Activated T-cell treated with anti-CD3 and anti-CD28 coated beads, Interleukin-2, amount 50 U/mL, for 72 hours (primary cell): Measurements from ENCODE around the gene AVPR1B. TPM values are rescaled to one million over a fixed set of nuclear protein-coding genes. Genes with fewer than 3 reads are reported as not detected.
A peak's percentile ranks its signal among the peaks of the same experiment; 100 is the strongest.

Experiments used
- ATAC-seq, 2 donors: fragments of 150-1000 bp; cut with Tn5 transposase; replicated peaks in 1 of 2; 2 replicates each; pipeline ENCODE4 v1.10.0; 2021; ENCODE audit warnings: moderate library complexity in 2 of 2, mild to moderate bottlenecking in 1 of 2
- DNase-seq, 2 donors: peaks; one replicate each; pipeline ENCODE4 v3.0.0; 2021 to 2022; ENCODE audit warnings: mixed read lengths in 1 of 2
- H3K27ac Mint-ChIP-seq: one replicate; pipeline ENCODE4 v1.8.0; 2022; ENCODE audit warnings: mild to moderate bottlenecking, moderate library complexity, mixed read lengths
- H3K27me3 Mint-ChIP-seq: one replicate; pipeline ENCODE4 v1.8.0; 2022; ENCODE audit warnings: low read depth, mixed read lengths
- H3K36me3 Mint-ChIP-seq, 2 donors: one replicate each; pipeline ENCODE4 v1.8.0; 2022; ENCODE audit warnings: mixed read lengths in 2 of 2, mild to moderate bottlenecking in 1 of 2; ENCODE audit not compliant: insufficient read depth in 2 of 2
- H3K4me1 Mint-ChIP-seq: one replicate; pipeline ENCODE4 v1.8.0; 2022; ENCODE audit warnings: low read depth, mixed read lengths
- H3K4me3 Mint-ChIP-seq, 2 donors: one replicate each; pipeline ENCODE4 v1.8.0; 2022; ENCODE audit warnings: mild to moderate bottlenecking in 2 of 2, mixed read lengths in 2 of 2, moderate library complexity in 2 of 2
- H3K9me3 Mint-ChIP-seq, 2 donors: one replicate each; pipeline ENCODE4 v1.8.0; 2022; ENCODE audit warnings: mixed read lengths in 2 of 2
- total RNA-seq, 2 donors: library from RNA; stranded (reverse); gene quantifications; one replicate each; pipeline ENCODE4 v1.2.3, GENCODE V29; 2022

The AVPR1B gene
- total RNA-seq, 2 donors from 2014 or later: not detected

GRCh38 chr1:206083750-206084149, 33.4 kb downstream of the AVPR1B start:
- ATAC-seq (no peak), DNase-seq (no peak)
- H3K4me3 Mint-ChIP-seq: no peak overlapping the region
- H3K9me3 Mint-ChIP-seq: no peaks in the 10 kb centered on the region
- peaks cover 25% of the 10 kb centered on the region for H3K4me1 Mint-ChIP-seq
- H3K27ac Mint-ChIP-seq: no peak overlapping the region
- no peaks in the 10 kb centered on the region for H3K36me3 Mint-ChIP-seq
- H3K27me3 Mint-ChIP-seq: peaks cover 5% of the 10 kb centered on the region

- Mint-ChIP-seq H3K36me3 (no peaks in the 10 kb centered on the region), H3K27me3 (peaks cover 5% of the 10 kb centered on the region), H3K4me1 (peaks cover 25% of the 10 kb centered on the region), H3K4me3 (no peak overlapping the region), H3K27ac (no peak overlapping the region), H3K9me3 (no peaks in the 10 kb centered on the region)
- DNase-seq: no peak
- no peak for ATAC-seq
These were observed 34.1 kb downstream of the AVPR1B start for GRCh38 chr1:206082831-206083695.

GRCh38 chr1:206081856-206082255, 35.3 kb downstream of the AVPR1B start:
- Mint-ChIP-seq H3K36me3 (no peaks in the 10 kb centered on the region), H3K27ac (no peak overlapping the region), H3K9me3 (no peaks in the 10 kb centered on the region), H3K4me1 (peaks cover 25% of the 10 kb centered on the region), H3K27me3 (peaks cover 5% of the 10 kb centered on the region), H3K4me3 (no peak overlapping the region)
- DNase-seq (no peak), ATAC-seq (no peak)

GRCh38 chr1:206080026-206080820, 37.0 kb downstream of the AVPR1B start:
- Mint-ChIP-seq H3K9me3 (no peaks in the 10 kb centered on the region), H3K4me1 (peaks cover 25% of the 10 kb centered on the region), H3K27me3 (peaks cover 7% of the 10 kb centered on the region), H3K27ac (no peak overlapping the region), H3K4me3 (no peak overlapping the region), H3K36me3 (no peaks in the 10 kb centered on the region)
- ATAC-seq: no peak
- no peak for DNase-seq

DNA sequence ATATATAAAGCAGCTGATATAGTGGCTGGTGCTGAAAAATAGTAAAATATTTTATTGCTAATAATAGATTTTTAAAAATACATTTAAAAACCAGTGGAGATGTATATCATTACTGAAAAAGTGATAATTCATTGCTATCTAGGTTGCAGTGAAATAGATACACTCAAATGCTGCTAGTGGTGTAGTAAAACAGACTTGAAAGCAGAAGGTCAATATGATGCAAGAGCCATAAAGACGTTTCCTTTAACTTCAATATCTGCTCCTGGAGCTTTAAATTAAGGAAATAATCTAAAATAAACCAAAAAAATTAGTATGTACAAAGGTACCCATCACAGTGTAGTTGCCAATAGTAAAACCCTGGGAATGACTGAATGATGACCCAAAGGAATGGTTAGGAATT, 38.1 kb downstream of the AVPR1B start:
- ATAC-seq (no peak), DNase-seq (no peak)
- no peaks in the 10 kb centered on the region for H3K36me3 Mint-ChIP-seq
- H3K4me3 Mint-ChIP-seq: no peak overlapping the region
- H3K9me3 Mint-ChIP-seq: no peaks in the 10 kb centered on the region
- H3K27ac Mint-ChIP-seq: no peak overlapping the region
- peaks cover 13% of the 10 kb centered on the region for H3K27me3 Mint-ChIP-seq
- H3K4me1 Mint-ChIP-seq: peaks cover 25% of the 10 kb centered on the region

DNA sequence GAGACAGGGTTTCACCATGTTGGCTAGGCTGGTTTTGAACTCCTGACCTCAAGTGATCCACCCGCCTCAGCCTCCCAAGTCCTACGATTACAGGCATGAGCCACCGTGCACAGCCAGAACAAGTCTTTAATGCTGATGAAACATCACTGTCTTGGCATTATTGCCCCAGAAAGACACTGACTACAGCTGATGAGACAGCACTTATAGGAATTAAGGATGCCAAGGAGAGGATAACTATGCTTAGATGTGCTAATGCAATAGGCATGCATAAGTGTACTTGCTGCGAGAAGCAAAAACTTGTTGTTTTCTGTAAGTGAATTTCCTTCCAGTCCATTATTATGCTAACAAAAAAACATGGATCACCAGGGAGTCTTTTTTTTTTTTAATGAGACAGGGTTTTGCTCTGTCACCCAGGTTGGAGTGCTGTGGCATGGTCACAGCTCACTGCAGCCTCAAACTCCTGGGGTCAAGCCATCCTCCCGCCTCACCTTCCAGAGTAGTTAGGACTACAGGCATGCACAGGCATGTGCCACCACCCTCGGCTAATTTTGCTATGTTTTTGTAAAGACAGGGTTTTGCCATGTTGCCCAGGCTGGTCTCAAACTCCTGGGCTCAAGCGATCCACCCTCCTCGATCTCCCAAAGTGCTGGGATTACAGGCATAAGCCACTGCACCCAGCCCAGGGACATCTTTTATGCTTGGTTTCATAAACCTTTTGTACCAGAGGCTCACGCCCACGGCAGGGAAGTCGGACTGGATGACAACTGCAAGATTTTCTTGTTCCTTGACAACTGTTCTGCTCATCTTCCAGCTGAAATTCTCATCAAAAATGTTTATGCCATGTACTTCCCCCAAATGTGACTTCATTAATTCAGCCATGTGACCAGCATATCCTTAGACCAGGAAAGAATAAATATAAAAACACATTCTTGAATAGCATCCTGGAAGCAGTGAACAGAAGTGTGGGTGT, 41.1 kb downstream of the AVPR1B start:
- no peaks in the 10 kb centered on the region for H3K36me3 Mint-ChIP-seq
- no peak overlapping the region for H3K27ac Mint-ChIP-seq
- ATAC-seq (no peak), DNase-seq (no peak)
- H3K4me1 Mint-ChIP-seq: peaks cover 19% of the 10 kb centered on the region
- H3K27me3 Mint-ChIP-seq: peaks cover 8% of the 10 kb centered on the region
- H3K4me3 Mint-ChIP-seq: no peak overlapping the region
- H3K9me3 Mint-ChIP-seq: no peaks in the 10 kb centered on the region

DNA sequence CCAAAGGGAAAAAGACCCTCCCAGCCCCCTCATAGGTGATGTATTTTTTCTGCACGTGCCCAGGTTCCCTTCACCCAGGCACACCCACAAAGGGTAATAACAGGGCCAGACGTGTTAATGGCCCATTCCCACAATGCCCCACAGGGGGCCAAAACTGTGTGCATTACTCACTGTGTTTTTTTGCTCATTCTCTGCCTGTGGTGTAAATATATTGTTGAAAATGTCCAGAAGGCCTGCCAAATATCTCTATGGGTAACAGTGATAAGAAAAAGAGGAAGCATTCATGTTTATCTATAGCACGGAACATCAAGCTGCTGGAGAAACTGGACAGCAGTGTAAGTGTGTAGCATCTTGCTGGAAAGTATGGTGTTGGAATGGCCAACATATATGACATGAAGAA, 42.3 kb downstream of the AVPR1B start:
- H3K36me3 Mint-ChIP-seq: no peaks in the 10 kb centered on the region
- H3K27ac Mint-ChIP-seq: no peak overlapping the region
- no peak for DNase-seq
- ATAC-seq: no peak
- H3K4me3 Mint-ChIP-seq: no peak overlapping the region
- H3K9me3 Mint-ChIP-seq: no peaks in the 10 kb centered on the region
- H3K27me3 Mint-ChIP-seq: peaks cover 8% of the 10 kb centered on the region
- peaks cover 7% of the 10 kb centered on the region for H3K4me1 Mint-ChIP-seq

DNA sequence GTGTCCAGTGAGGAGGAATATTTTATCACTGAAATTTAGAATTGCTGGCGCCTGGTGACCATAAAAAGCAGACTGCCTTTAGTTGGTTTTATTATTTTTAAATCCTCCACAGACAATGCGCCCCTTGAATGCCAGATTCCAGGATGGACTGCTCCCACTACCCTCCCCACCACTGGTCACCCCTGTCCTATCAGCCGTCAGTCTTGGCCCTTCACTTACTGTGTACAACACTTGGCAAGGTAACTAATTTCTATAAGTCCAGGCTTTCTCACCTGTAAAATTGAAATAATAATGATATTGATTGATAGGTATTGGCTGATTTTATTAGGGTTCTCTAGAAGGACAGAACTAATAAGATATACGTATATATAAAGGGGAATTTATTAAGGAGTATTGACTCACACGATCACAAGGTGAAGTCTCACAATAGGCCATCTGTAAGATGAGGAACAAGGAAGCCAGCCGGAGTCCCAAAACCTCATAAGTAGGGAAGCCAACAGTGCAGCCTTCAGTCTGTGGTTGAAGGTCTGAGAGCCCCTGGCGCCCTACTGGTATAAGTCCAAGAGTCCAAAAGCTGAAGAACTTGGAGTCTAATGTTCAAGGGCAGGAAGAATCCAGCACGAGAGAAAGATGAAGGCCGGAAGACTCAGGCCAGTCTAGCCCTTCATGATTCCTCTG, 46.4 kb downstream of the AVPR1B start:
- Mint-ChIP-seq H3K9me3 (no peaks in the 10 kb centered on the region), H3K4me3 (no peak overlapping the region), H3K36me3 (no peaks in the 10 kb centered on the region), H3K4me1 (peaks cover 23% of the 10 kb centered on the region), H3K27ac (no peak overlapping the region), H3K27me3 (peaks cover 40% of the 10 kb centered on the region)
- DNase-seq (no peak), ATAC-seq (no peak)

DNA sequence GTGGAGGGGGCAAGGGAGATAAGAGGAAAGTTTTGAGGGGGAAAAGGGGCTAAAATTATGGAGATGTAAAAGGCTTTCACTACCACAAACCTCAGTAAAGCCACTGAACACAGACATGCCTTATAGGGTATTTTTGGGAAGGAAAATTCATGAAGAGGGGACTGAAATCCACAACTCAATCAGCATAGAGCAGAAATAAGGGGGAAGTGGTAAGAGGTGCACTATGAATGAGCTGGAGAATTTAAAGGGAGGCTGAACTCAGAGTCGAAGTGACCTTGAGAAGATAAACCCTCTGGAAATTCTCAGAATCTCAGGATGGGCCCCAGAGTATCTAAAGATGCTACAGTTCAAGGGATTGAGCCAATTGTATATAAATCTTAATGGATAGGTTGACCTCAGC, 48.9 kb downstream of the AVPR1B start:
- no peaks in the 10 kb centered on the region for H3K9me3 Mint-ChIP-seq
- no peak overlapping the region for H3K4me3 Mint-ChIP-seq
- ATAC-seq: no peak
- H3K36me3 Mint-ChIP-seq: no peaks in the 10 kb centered on the region
- H3K27me3 Mint-ChIP-seq: peaks cover 39% of the 10 kb centered on the region
- peaks cover 23% of the 10 kb centered on the region for H3K4me1 Mint-ChIP-seq
- H3K27ac Mint-ChIP-seq: no peak overlapping the region
- no peak for DNase-seq

- Mint-ChIP-seq H3K27me3 (peaks cover 39% of the 10 kb centered on the region), H3K36me3 (peaks cover 1 to 3% of the 10 kb centered on the region in 2 donors), H3K4me3 (no peak overlapping the region), H3K27ac (no peak overlapping the region), H3K4me1 (peaks cover 23% of the 10 kb centered on the region), H3K9me3 (peaks cover 2 to 4% of the 10 kb centered on the region in 2 donors)
- no peak for DNase-seq
- no peak for ATAC-seq
These were observed 49.5 kb downstream of the AVPR1B start for GRCh38 chr1:206067486-206068227.

- ATAC-seq (peak; percentile 48 to 76), DNase-seq (no peak)
- Mint-ChIP-seq H3K27ac (no peak overlapping the region), H3K4me1 (peaks cover 23% of the 10 kb centered on the region), H3K27me3 (peaks cover 39% of the 10 kb centered on the region), H3K36me3 (peaks cover 1 to 4% of the 10 kb centered on the region in 2 donors), H3K9me3 (peaks cover 2 to 4% of the 10 kb centered on the region in 2 donors), H3K4me3 (no peak overlapping the region)
These were observed 50.6 kb downstream of the AVPR1B start for GRCh38 chr1:206066479-206067171.
